Measurements from ENCODE around the gene TSPAN9. TPM values are rescaled to one million over a fixed set of nuclear protein-coding genes. Genes with fewer than 3 reads are reported as not detected.

The TSPAN9 gene
- total and polyA plus RNA-seq, 9 of the 15 experiments (the other 6 are each of a cell fraction or from before 2014, with no cell fraction given) = 0.23 to 2.1 (median 0.60) TPM; not detected in 2

DNA sequence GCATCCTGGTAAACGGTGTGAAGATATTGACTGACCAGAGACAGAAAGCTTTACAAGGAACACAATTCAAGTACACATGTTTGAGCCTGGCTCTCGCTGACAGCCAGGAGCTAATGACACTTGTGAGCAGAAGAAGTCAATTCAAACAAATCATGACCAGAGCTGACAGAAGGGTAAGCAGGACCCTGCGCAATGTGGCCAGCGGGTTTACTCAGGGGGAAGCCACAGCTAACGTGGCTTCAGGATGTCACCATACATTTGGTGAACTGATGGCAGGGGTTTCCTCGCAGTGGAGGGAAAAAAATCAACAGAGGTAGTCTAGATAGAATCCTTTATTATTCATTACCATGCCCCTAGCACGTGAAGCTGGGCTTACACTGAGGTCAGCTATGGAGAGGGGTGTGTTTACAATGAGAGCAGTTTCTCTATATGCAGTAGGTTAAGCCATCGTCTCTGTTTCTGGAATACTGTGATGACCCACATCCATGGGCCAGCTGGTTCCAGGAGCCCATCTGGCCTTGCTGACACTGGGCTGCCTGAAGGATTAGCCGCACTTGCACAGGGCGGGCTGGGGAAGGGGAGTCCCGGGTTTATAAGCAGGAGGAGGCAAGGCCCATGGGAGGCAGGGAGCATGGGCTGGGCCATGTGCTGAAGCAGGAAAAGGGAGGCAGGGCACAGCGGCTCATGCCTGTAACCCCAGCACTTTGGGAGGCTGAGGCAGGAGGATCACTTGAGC lies 215.7 kb downstream of the TSPAN9 start:
- in situ Hi-C loops (cut with MboI) (no loop called here), intact Hi-C loops (cut with micrococcal nuclease) (no loop called here)
- Histone ChIP-seq H3K36me3 (ENCODE audit: control insufficient read depth, insufficient read depth, low read length) (no peaks in the 10 kb centered on the region), H3K4me2 (ENCODE audit: insufficient read depth, low read length) (no peak overlapping the region), H2AFZ (ENCODE audit: low read depth, low read length) (no peak overlapping the region), H3K27ac (ENCODE audit: extremely low read depth, low read depth, low read length) (no peak overlapping the region), H3K79me2 (ENCODE audit: control insufficient read depth, insufficient read depth, low read length) (no peaks in the 10 kb centered on the region), H3K9ac (ENCODE audit: insufficient read depth in 1 of 2, low read depth in 2 of 2, low read length in 2 of 2) (no peak overlapping the region), H4K20me1 (replicated peaks; ENCODE audit: control insufficient read depth, insufficient read depth, low read length) (peaks cover 5% of the 10 kb centered on the region; the same call in 1 of the 2 replicates), H3K4me1 (replicated peaks in 1 of 2; ENCODE audit: control insufficient read depth in 2 of 2, insufficient read depth in 2 of 2, low read length in 2 of 2) (no peaks in the 10 kb centered on the region), H3K9me1 (ENCODE audit: control insufficient read depth, insufficient read depth, low read length) (no peaks in the 10 kb centered on the region), H3K27me3 (ENCODE audit: control insufficient read depth in 2 of 2, insufficient read depth in 2 of 2, low read length in 2 of 2) (peaks cover 0 to 62% of the 10 kb centered on the region in 2 experiments; a peak in 3 of 5 replicates), H3K4me3 (no peak overlapping the region), H3K9me3 (replicated peaks; ENCODE audit: control insufficient read depth, insufficient read depth, low read depth, low read length) (no peaks in the 10 kb centered on the region)
- no peak for FAIRE-seq
- CTCF ChIA-PET (ENCODE audit: low intra/inter-chr PET ratio) = no interaction called here
- no peak for DNase-seq (ENCODE audit: extremely low read depth in 1 of 4, low spot score in 3 of 4)
- no peak for ATAC-seq
- POLR2A ChIA-PET = interaction anchor here (0.6 kb wide), 1 partner anchor 640 kb away, joined by 4 read pairs; no protein-coding TSS in a partner anchor
- WGBS (ENCODE audit: insufficient coverage, low coverage, missing lambda C conversion rate) = 3% methylated on average over 8 of the region's 12 CpGs
- TF ChIP-seq EZH2 (IDR thresholded peaks at IDR 0.05; ENCODE audit: borderline replicate concordance, low read depth, low read length) = no peak
- TF ChIP-seq ATF1 (CRISPR knock-in tag; IDR thresholded peaks at IDR 0.05) = no peak
- TF ChIP-seq ATF1 (tag; IDR thresholded peaks at IDR 0.05) = no peak
- TF ChIP-seq MAZ (CRISPR knock-in tag; conservative IDR thresholded peaks at IDR 0.05 in 1 of 2, IDR thresholded peaks at IDR 0.05 in 1 of 2) = no peak
- BruUV-seq (replicated peaks) = no TSS peak

Measured in K562 (cell line).